Naive thymus-derived CD8-positive, alpha-beta T cell (primary cell): Measurements from ENCODE around the gene STMN3. TPM values are rescaled to one million over a fixed set of nuclear protein-coding genes. Genes with fewer than 3 reads are reported as not detected.

Source experiments
- ATAC-seq, 2 donors: fragments of 150-1000 bp; cut with Tn5 transposase in 1 of 2; sonication (Bioruptor Pico), chemical (Tn5 transposase) in 1 of 2; 1 replicate in 1 of 2; 2 replicates in 1 of 2; pipeline ENCODE4 v1.10.0; 2021; ENCODE audit warnings: mild to moderate bottlenecking in 2 of 2, moderate library complexity in 2 of 2
- POLR2A ChIA-PET: fragments of 350-600 bp; sonication (Branson Sonifier 250); formaldehyde crosslinking; loops from one replicate; lab custom pipeline; 2021; ENCODE audit warnings: antibody characterized with exemption; lab: Charles Lee
- DNase-seq, 10 donors: peaks; one replicate each; pipeline versions ENCODE4 v3.0.0 to v3.0.0-alpha.2; 2020 to 2022
- H3K27ac Mint-ChIP-seq, 10 donors: one replicate each; pipeline ENCODE4 v1.8.0; 2020 to 2022; ENCODE audit warnings: mild to moderate bottlenecking in 10 of 10, mixed read lengths in 10 of 10, moderate library complexity in 4 of 10, inconsistent platforms in 1 of 10
- H3K27me3 Mint-ChIP-seq, 5 donors: one replicate each; pipeline ENCODE4 v1.8.0; 2021 to 2022; ENCODE audit warnings: mixed read lengths in 5 of 5
- H3K36me3 Mint-ChIP-seq, 3 donors: one replicate each; pipeline ENCODE4 v1.8.0; 2020 to 2022; ENCODE audit warnings: mixed read lengths in 3 of 3, mild to moderate bottlenecking in 2 of 3, inconsistent platforms in 1 of 3
- H3K4me1 Mint-ChIP-seq, 4 donors: one replicate each; pipeline ENCODE4 v1.8.0; 2021 to 2022; ENCODE audit warnings: mixed read lengths in 4 of 4
- H3K4me3 Mint-ChIP-seq, 10 donors: one replicate each; pipeline ENCODE4 v1.8.0; 2020 to 2022; ENCODE audit warnings: mild to moderate bottlenecking in 10 of 10, mixed read lengths in 10 of 10, moderate library complexity in 6 of 10, inconsistent platforms in 1 of 10
- H3K9me3 Mint-ChIP-seq, 9 donors: one replicate each; pipeline ENCODE4 v1.8.0; 2020 to 2022; ENCODE audit warnings: mixed read lengths in 9 of 9, mild to moderate bottlenecking in 3 of 9, inconsistent platforms in 1 of 9, moderate library complexity in 1 of 9
- polyA plus RNA-seq, 3 donors: library from polyadenylated mRNA; unstranded; fragments of 300-500 nt; fragmentation: Illumina TruSeq; gene quantifications; one replicate each; pipeline ENCODE4 v1.2.3, GENCODE V29; 2021
- total RNA-seq, 8 experiments: library from RNA in 2 of 8; stranded (reverse) in 2 of 8; gene quantifications; one replicate each; pipeline ENCODE4 v1.2.3 and lab custom pipeline; 2021 to 2026

STMN3 gene
- total and polyA plus RNA-seq, 5 experiments from 2014 or later = 21.6 to 102 (median 35.4) TPM

GRCh38 chr20:63690898-63691710, 37.9 kb upstream of the STMN3 start:
- peak in 2 of 10 donors; percentile 5 to 56 for DNase-seq
- H3K27ac Mint-ChIP-seq = peak overlapping the region in 2 of 10 donors; percentile 71 to 83
- ATAC-seq = peak in 1 of 2 donors; percentile 17
- H3K36me3 Mint-ChIP-seq = peaks cover 0 to 4% (median 0%) of the 10 kb centered on the region in 3 donors
- H3K27me3 Mint-ChIP-seq = no peaks in the 10 kb centered on the region
- H3K4me3 Mint-ChIP-seq = peak overlapping the region in 2 of 10 donors; percentile 19 to 45
- H3K4me1 Mint-ChIP-seq = peaks cover under 1 to 21% (median 7%) of the 10 kb centered on the region in 4 donors
- peaks cover 0 to 5% (median 0%) of the 10 kb centered on the region in 9 donors for H3K9me3 Mint-ChIP-seq
- POLR2A ChIA-PET = interaction anchor here (1.5 kb wide), 1 partner anchor 184 kb away, joined by 3 read pairs; no protein-coding TSS in a partner anchor

- H3K9me3 Mint-ChIP-seq = peaks cover 0 to 5% (median 0%) of the 10 kb centered on the region in 9 donors
- peaks cover 0 to 16% (median 4%) of the 10 kb centered on the region in 4 donors for H3K4me1 Mint-ChIP-seq
- ATAC-seq (no peak), DNase-seq (peak in 2 of 10 donors; percentile 2 to 61)
- H3K27ac Mint-ChIP-seq = peak overlapping the region in 1 of 10 donors; percentile 83
- no peaks in the 10 kb centered on the region for H3K27me3 Mint-ChIP-seq
- POLR2A ChIA-PET = no interaction called here
- no peak overlapping the region for H3K4me3 Mint-ChIP-seq
- peaks cover 0 to 3% (median 0%) of the 10 kb centered on the region in 3 donors for H3K36me3 Mint-ChIP-seq
These were observed 37.0 kb upstream of the STMN3 start for GRCh38 chr20:63690003-63690897.

- peaks cover 0 to 16% (median 4%) of the 10 kb centered on the region in 4 donors for H3K4me1 Mint-ChIP-seq
- no peak overlapping the region for H3K27ac Mint-ChIP-seq
- ATAC-seq (no peak), DNase-seq (peak in 1 of 10 donors; percentile 64)
- H3K4me3 Mint-ChIP-seq = no peak overlapping the region
- no peaks in the 10 kb centered on the region for H3K27me3 Mint-ChIP-seq
- H3K36me3 Mint-ChIP-seq = peaks cover 0 to 3% (median 0%) of the 10 kb centered on the region in 3 donors
- H3K9me3 Mint-ChIP-seq = peaks cover 0 to 5% (median 0%) of the 10 kb centered on the region in 9 donors
- POLR2A ChIA-PET = interaction anchor here (0.5 kb wide), 2 partner anchors 86 to 184 kb away, joined by 3 to 4 read pairs; no protein-coding TSS in a partner anchor
These were observed 36.1 kb upstream of the STMN3 start for GRCh38 chr20:63689046-63690002.

- peak overlapping the region in 1 of 10 donors; percentile 40 for H3K27ac Mint-ChIP-seq
- H3K4me1 Mint-ChIP-seq = peaks cover 0 to 12% (median 6%) of the 10 kb centered on the region in 4 donors
- ATAC-seq (no peak), DNase-seq (no peak)
- POLR2A ChIA-PET = interaction anchor here (0.5 kb wide), 1 partner anchor 185 kb away, joined by 4 read pairs; no protein-coding TSS in a partner anchor
- H3K27me3 Mint-ChIP-seq = no peaks in the 10 kb centered on the region
- no peak overlapping the region for H3K4me3 Mint-ChIP-seq
- peaks cover 0 to 2% (median 0%) of the 10 kb centered on the region in 9 donors for H3K9me3 Mint-ChIP-seq
- no peaks in the 10 kb centered on the region for H3K36me3 Mint-ChIP-seq
These were observed 35.2 kb upstream of the STMN3 start for GRCh38 chr20:63688228-63689045.

DNA sequence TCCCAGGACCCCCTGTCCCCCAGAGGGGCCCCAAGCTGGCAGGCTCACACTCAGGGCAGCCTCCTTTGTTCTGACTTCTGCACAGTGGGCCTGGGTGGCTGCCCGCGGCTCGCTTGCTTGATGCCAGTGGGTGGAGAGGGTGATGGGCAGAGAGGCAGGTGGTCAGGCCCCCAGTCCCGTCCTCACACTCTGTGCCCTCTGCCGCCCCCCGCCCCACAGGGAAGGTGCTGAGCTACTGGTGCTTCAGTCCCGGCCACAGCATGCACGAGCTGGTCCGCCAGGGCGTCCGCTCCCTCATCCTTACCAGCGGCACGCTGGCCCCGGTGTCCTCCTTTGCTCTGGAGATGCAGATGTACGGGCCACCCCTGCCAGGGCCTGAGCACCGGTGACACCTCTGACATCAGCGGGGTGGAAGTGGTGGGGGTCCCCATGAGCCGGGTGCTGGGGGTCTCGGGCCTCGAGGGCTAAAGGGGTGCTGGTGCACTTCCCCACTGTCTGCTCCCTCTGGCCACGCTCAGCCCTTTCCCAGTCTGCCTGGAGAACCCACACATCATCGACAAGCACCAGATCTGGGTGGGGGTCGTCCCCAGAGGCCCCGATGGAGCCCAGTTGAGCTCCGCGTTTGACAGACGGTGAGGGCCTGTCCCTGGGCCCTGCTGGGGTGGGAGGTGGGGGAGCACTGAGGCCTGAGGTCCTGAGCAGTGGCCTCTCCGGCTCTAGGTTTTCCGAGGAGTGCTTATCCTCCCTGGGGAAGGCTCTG, 34.4 kb upstream of the STMN3 start:
- ATAC-seq (no peak), DNase-seq (no peak)
- Mint-ChIP-seq H3K36me3 (no peaks in the 10 kb centered on the region), H3K27ac (no peak overlapping the region), H3K27me3 (no peaks in the 10 kb centered on the region), H3K4me3 (peak overlapping the region in 1 of 10 donors; percentile 29), H3K9me3 (peaks cover 0 to 1% (median 0%) of the 10 kb centered on the region in 9 donors), H3K4me1 (peaks cover 0 to 12% (median 6%) of the 10 kb centered on the region in 4 donors)
- POLR2A ChIA-PET = interaction anchor here (1.2 to 1.4 kb wide), 4 partner anchors 9 to 61 kb away, joined by 3 to 4 read pairs (median 3); partner anchors contain the start of genes GMEB2 and TNFRSF6B

GRCh38 chr20:63686492-63687321, 33.5 kb upstream of the STMN3 start:
- no peaks in the 10 kb centered on the region for H3K27me3 Mint-ChIP-seq
- POLR2A ChIA-PET = interaction anchor here (1.2 to 1.4 kb wide), 4 partner anchors 10 to 60 kb away, joined by 3 to 4 read pairs (median 3); partner anchors contain the start of genes GMEB2 and TNFRSF6B
- H3K27ac Mint-ChIP-seq = no peak overlapping the region
- H3K4me3 Mint-ChIP-seq = no peak overlapping the region
- DNase-seq (no peak), ATAC-seq (peak; percentile 24 to 63)
- H3K4me1 Mint-ChIP-seq = peaks cover 0 to 12% (median 6%) of the 10 kb centered on the region in 4 donors
- no peaks in the 10 kb centered on the region for H3K9me3 Mint-ChIP-seq
- H3K36me3 Mint-ChIP-seq = no peaks in the 10 kb centered on the region

GRCh38 chr20:63686094-63686491, 32.9 kb upstream of the STMN3 start:
- no peak for DNase-seq
- Mint-ChIP-seq H3K36me3 (no peaks in the 10 kb centered on the region), H3K4me3 (no peak overlapping the region), H3K27me3 (no peaks in the 10 kb centered on the region), H3K9me3 (no peaks in the 10 kb centered on the region), H3K27ac (no peak overlapping the region), H3K4me1 (peaks cover 0 to 8% (median 6%) of the 10 kb centered on the region in 4 donors)
- ATAC-seq = no peak
- POLR2A ChIA-PET = interaction anchor here (0.7 to 1.3 kb wide), 4 partner anchors 10 to 59 kb away, joined by 3 read pairs; partner anchors contain the start of genes GMEB2 and TNFRSF6B

DNA sequence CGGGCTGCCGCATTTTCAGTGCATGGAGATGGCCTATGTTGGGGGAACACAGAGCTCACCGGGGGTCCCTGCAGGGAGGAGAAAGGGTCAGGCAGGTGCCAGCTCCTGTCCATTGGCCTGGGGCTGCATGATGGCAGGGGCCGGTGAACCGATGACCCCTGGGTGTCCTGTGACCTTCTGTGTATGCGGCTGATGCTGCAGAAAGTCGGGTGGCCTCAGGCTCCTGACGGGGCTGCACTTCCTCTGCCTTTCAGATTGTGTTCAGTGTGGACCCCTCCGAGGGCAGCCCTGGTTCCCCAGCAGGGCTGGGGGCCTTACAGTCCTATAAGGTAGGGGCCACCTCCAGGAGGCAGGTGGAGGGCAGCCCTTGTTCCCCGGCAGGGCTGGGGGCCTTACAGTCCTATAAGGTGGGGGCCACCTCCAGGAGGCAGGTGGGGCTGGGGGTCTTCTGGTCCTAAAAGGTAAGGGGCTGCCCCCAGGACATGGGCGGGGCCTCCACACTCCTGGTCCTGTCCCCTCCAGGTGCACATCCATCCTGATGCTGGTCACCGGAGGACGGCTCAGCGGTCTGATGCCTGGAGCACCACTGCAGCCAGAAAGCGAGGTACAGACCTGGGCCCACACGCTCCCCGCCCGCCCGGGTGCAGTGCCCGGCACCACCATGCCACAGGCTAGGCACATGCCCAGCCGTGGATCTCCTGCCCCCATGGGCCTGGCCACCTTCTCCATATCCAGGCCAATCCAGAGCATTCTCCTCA, 32.2 kb upstream of the STMN3 start:
- Mint-ChIP-seq H3K4me1 (peaks cover 0 to 8% (median 6%) of the 10 kb centered on the region in 4 donors), H3K9me3 (no peaks in the 10 kb centered on the region), H3K27ac (peak overlapping the region in 1 of 10 donors; percentile 62), H3K4me3 (no peak overlapping the region), H3K36me3 (no peaks in the 10 kb centered on the region), H3K27me3 (no peaks in the 10 kb centered on the region)
- ATAC-seq (no peak), DNase-seq (no peak)
- POLR2A ChIA-PET = interaction anchor here (0.7 kb wide), 1 partner anchor 11 kb away, joined by 3 read pairs; the partner anchor contains the start of gene TNFRSF6B
